D721Med (cell line): ENCODE data around the gene SDCCAG8.
"Not testable (repeated sequence)": the region's sequence is repeated elsewhere in the genome, so short reads cannot be mapped to it uniquely, and the experiment has no call there.

Source experiments
- DNase-seq: peaks from one replicate; pipeline ENCODE4 v3.0.0; 2011; ENCODE audit warnings: low spot score; ENCODE audit not compliant: insufficient read length
- FAIRE-seq: peaks from 2 replicates; lab custom pipeline; 2011; peaks lifted over from hg19 to GRCh38; lab: Jason Lieb, UNC
- TF ChIP-seq, protein P1 (sequence below): IDR thresholded peaks from 2 replicates; pipeline ENCODE4 v1.5.1; 2012; ENCODE audit warnings: mild to moderate bottlenecking, control low read depth; ENCODE audit not compliant: insufficient read depth; ENCODE audit errors: missing control alignments

The SDCCAG8 gene

DNA sequence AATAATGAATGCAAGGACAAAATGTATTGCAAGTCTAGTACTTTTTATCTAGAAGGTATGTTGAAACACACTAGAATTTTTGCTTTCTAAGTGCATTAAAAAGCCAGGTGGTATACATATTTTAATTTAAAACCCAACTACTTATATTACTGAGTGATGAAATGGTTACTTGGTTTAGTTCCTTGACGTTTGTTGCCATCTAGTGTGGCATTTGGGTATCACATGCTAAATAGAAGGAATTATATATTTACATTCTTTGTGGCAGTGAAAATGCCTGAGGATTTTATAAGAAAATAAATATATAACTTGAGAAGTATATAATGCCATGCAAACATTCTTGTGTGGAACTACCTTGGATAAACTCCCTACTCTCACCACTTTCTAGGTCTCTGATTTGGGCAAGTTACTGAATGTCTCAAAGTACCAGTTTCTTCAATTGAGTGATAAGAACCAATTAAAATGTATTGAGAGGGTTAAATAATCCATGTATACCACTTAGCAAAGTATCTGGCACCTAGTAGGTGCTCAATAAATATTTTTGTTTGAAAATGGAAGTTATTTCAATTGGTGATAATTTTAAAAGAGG, 69.6 kb downstream of the SDCCAG8 start:
- TF ChIP-seq, protein P1, sequence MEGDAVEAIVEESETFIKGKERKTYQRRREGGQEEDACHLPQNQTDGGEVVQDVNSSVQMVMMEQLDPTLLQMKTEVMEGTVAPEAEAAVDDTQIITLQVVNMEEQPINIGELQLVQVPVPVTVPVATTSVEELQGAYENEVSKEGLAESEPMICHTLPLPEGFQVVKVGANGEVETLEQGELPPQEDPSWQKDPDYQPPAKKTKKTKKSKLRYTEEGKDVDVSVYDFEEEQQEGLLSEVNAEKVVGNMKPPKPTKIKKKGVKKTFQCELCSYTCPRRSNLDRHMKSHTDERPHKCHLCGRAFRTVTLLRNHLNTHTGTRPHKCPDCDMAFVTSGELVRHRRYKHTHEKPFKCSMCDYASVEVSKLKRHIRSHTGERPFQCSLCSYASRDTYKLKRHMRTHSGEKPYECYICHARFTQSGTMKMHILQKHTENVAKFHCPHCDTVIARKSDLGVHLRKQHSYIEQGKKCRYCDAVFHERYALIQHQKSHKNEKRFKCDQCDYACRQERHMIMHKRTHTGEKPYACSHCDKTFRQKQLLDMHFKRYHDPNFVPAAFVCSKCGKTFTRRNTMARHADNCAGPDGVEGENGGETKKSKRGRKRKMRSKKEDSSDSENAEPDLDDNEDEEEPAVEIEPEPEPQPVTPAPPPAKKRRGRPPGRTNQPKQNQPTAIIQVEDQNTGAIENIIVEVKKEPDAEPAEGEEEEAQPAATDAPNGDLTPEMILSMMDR, result peak; percentile 98
- no peak for DNase-seq
- peak; percentile 76 for FAIRE-seq

DNA sequence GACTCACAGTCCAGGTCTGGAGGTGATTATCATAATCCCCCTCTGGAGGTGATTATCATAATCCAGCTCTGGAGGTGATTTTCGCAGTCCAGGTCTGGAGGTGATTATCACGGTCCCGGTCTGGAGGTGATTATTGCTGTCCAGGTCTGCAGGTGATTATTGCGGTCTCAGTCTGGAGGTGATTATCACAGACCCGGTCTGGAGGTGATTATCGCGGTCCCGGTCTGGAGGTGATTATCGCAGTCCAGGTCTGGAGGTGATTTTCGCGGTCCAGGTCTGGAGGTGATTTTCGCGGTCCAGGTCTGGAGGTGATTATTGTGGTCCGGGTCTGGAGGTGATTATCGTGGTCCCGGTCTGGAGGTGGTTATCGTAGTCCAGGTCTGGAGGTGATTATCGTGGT, 76.6 kb downstream of the SDCCAG8 start:
- no peak for DNase-seq
- FAIRE-seq, result no peak
- TF ChIP-seq, protein P1, result no peak

DNA sequence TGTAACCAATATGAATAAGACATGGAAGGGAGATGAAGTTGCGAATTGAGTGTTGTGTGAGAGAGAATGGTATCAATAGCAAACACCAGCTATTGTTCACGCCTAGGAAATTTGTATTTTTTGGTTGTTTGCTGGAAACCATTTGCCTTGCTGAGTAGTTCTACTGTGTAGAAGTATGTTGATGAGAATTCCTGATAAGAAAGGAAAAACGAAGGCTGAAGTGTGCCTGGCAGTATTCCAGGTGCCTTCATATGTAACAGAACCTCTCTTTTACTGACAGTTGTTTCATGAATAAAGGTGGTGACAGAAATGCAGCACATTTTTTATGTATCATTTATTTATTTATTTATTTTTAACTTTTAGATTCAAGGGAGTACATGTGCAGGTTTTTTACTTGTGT, 79.5 kb downstream of the SDCCAG8 start:
- no peak for FAIRE-seq
- TF ChIP-seq, protein P1, result no peak
- no peak for DNase-seq

DNA sequence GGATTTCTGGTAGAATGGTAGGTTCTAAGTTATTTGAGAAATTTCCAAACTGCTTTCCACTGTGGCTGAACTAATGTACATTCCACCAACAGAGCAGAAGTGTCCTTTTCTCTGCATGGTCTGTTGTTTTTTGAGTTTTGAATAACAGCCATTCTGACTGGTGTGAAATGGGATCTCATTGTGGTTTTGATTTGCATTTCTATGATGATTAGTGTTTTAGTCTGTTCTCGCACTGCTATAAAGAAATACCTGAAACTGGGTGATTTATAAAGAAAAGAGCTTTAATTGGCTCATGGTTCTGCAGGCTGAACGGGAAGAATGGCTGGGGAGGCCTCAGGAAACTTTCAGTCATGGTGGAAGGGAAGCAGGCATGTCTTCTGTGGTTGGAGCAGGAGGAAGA, 80.3 kb downstream of the SDCCAG8 start:
- DNase-seq (no peak), FAIRE-seq (no peak)
- TF ChIP-seq, protein P1, result no peak

DNA sequence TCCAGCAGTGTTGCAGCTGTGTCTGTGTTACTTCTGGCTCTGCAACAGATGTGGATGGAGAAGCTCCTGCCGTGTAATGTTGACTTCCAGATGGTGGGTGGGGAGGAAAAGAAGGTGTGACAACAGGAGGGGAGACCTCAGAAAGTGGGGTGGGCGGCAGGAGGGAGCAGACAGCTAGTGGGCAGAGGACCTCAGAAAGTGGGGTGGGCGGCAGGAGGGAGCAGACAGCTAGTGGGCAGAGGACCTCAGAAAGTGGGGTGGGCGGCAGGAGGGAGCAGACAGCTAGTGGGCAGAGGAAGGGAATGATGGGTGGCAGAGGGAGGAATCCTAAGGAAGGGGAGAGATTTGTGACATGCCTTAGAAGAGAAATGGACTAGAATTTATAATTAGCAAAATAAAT, 83.0 kb downstream of the SDCCAG8 start:
- not testable (repeated sequence) for FAIRE-seq, DNase-seq

DNA sequence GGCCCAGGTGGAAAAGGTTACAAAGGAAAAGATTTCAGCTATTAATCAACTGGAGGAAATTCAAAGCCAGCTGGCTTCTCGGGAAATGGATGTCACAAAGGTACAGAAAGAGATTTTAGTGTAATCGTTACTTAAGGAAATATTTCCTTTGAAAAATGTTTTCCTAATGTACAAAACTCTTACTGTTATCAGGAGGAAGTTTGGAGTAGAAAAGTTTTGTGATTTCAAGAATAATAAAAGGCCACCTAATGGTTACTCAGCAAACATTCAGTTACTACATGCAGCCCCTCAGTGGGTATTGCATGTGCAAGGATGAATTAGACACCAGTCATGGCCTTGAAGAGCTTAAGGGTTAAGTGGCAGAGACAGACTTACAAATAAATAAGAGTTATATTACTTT, 85.2 kb downstream of the SDCCAG8 start:
- DNase-seq, result no peak
- TF ChIP-seq, protein P1, result no peak
- FAIRE-seq, result no peak

DNA sequence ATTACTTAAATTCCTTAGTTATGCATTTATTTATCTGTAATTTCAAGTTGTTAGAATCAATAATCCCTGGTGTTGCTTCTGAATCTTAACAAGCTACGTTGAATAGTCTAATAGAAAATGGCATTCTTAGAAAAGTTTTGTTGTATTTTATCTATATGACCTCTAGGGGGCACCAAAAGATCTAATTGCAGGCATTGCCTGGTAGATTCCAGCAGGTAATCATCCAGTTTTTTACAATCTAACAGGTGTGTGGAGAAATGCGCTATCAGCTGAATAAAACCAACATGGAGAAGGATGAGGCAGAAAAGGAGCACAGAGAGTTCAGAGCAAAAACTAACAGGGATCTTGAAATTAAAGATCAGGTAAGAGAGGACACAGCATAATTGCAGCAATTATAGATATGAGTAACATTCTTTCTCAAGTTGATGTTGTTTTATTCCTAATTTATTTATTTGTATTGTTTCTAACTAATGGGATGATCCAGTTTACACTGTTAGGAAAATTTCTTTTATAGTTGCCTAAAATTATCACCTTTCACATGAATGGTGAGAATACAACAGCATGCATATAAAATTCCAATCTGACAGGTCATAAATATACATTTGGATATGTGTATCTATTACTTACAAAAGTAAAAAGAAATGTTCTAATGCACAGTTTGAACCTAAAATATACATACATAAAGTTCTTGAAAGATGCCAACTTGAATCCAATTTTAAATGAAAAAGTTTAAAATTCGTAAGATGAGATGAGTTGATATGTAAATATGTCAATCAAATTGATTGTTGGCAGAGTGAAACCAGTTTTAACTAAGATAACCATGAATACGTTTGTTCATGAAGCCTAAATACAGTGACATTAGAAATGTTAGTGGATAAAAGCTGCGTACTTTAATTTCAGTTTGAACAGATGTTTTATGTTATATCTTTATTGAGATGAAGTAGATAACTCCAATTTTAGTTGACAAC, 88.4 kb downstream of the SDCCAG8 start:
- TF ChIP-seq, protein P1, result peak; percentile 83
- FAIRE-seq, result peak; percentile 96
- DNase-seq, result no peak
